ENCODE data around the gene ACE.
"Not testable (repeated sequence)": the region's sequence is repeated elsewhere in the genome, so short reads cannot be mapped to it uniquely, and the experiment has no call there.

Gene ACE

GRCh38 chr17:63450551-63450950 lies 26.3 kb upstream of the ACE start:
- TF ChIP-seq, protein P1, sequence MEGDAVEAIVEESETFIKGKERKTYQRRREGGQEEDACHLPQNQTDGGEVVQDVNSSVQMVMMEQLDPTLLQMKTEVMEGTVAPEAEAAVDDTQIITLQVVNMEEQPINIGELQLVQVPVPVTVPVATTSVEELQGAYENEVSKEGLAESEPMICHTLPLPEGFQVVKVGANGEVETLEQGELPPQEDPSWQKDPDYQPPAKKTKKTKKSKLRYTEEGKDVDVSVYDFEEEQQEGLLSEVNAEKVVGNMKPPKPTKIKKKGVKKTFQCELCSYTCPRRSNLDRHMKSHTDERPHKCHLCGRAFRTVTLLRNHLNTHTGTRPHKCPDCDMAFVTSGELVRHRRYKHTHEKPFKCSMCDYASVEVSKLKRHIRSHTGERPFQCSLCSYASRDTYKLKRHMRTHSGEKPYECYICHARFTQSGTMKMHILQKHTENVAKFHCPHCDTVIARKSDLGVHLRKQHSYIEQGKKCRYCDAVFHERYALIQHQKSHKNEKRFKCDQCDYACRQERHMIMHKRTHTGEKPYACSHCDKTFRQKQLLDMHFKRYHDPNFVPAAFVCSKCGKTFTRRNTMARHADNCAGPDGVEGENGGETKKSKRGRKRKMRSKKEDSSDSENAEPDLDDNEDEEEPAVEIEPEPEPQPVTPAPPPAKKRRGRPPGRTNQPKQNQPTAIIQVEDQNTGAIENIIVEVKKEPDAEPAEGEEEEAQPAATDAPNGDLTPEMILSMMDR (conservative IDR thresholded peaks at IDR 0.05; ENCODE audit: low read depth, low read length), result no peak
- no peak overlapping the region for H3K4me3 ChIP-seq (ENCODE audit: low read depth, low read length)
- DNase-seq (ENCODE audit: low read depth), result no peak

- no peak for DNase-seq (ENCODE audit: low read depth)
- H3K4me3 ChIP-seq (ENCODE audit: low read depth, low read length), result no peak overlapping the region
- TF ChIP-seq, protein P1 (conservative IDR thresholded peaks at IDR 0.05; ENCODE audit: low read depth, low read length), result no peak
Observed at GRCh38 chr17:63451150-63451549, 25.7 kb upstream of the ACE start.

DNA sequence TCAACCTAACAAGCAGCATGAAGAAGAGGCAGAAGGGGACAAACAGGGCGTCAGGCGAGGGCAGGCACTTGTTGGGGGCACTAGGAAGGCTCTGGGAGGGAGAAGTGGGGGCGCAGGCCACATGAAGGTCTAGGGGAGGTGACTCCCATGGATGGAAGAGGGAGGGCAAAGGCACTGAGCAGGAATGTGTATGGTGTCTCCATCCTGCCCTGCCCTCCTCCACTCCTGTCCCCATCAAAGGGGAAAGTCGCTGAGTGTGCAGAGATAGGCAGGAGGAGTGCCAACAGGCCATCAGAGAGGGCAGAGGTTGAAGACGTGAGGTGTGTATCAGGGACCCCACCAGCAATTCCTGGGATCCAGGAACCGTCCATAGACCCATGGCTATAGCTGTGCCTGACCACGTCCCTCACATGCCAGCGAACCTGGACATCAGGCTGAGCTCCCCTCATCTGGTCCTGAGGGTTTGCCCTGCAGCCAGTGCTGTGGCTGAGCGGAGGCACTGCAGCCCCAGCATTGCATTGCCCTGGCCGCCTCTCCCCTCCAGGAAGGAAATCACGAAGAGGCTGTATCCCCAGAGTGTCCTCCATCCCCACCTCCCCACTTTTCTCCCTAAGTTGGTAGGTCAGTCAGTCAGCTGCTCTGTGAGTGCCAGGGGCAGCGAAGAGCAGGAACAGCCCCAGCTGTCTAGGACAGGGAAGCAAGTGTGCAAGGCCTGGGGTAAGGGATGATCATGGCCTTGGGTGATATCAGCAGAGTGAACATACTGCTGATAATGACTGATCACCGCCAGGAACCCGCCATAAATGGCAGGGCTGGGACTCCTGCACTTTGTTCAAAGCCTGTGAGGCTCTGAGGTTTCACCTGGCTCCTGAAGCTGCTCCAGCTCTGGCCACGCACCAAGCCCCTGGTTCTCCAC lies 24.6 kb upstream of the ACE start:
- TF ChIP-seq, protein P1 (conservative IDR thresholded peaks at IDR 0.05; ENCODE audit: low read depth, low read length), result no peak
- no peak for DNase-seq (ENCODE audit: low read depth)
- H3K4me3 ChIP-seq (ENCODE audit: low read depth, low read length), result no peak overlapping the region

DNA sequence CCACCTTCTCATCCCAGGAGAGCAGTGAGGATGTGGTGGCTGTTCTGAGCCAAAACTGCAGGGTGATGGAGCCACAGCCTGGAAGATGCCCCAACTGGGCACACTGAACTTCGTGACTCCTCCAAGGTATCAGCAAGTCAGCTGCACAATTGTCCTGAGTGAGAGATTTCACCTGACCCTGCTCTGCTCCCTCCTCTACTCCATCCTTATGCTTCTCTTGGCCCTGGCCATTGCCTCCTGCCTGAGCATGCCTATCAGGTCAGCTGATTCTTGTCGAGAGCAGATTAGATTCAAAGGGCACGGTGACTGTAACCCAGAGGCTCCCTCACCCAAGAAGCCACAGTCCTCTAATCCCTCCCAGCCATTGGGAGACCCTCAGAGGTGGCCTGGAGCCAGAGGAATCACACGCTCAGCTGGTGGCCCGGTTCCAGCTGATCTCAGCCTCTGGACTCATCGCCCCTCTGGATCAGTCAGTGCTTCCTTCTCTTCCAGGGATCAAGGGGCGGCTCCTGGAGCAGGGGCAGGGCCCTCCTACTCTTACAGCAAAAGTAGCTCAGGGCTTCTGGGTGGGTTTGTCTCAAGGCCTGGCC lies 23.8 kb upstream of the ACE start:
- no peak overlapping the region for H3K4me3 ChIP-seq (ENCODE audit: low read depth, low read length)
- TF ChIP-seq, protein P1 (conservative IDR thresholded peaks at IDR 0.05; ENCODE audit: low read depth, low read length), result no peak
- DNase-seq (ENCODE audit: low read depth), result no peak

DNA sequence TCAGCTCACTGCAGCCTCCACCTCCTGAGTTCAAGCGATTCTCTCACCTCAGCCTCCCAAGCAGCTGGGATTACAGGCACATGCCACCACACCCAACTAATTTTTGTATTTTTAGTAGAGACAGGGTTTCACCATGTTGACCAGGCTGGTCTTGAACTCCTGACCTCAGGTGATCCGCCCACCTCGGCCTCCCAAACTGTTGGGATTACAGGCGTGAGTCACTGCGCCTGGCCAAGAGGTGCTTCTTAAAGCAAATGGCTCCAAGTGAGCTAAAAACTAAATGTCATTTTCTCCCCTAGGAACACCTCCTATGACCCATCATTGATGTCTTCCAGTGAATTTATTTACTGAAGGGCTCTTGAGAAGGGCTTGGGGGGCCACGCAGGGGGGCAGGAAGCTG lies 22.5 kb upstream of the ACE start:
- not testable (repeated sequence) for DNase-seq (ENCODE audit: low read depth); H3K4me3 ChIP-seq (ENCODE audit: low read depth, low read length)

DNA sequence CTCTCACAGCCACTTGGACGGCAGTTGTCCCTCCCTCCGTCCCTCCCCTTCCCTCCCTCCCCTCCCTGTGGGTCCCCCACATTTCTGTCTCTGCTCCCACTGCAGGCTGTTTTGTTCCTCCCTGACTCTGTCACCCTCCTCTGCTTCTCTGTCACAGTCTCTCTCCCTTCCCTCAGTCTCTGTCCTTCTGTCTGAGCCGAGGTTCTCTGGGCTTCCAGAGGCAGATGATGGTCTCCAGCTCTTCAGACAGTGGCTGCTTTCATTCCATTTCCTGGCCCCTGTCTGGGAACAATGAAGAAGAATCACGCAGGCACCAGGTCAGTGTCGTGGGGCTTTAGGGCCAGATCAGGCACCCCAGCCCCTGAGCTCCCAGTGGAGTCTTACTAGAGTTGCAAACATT lies 21.9 kb upstream of the ACE start:
- DNase-seq (ENCODE audit: low read depth), result no peak
- no peak overlapping the region for H3K4me3 ChIP-seq (ENCODE audit: low read depth, low read length)
- TF ChIP-seq, protein P1 (conservative IDR thresholded peaks at IDR 0.05; ENCODE audit: low read depth, low read length), result no peak

DNA sequence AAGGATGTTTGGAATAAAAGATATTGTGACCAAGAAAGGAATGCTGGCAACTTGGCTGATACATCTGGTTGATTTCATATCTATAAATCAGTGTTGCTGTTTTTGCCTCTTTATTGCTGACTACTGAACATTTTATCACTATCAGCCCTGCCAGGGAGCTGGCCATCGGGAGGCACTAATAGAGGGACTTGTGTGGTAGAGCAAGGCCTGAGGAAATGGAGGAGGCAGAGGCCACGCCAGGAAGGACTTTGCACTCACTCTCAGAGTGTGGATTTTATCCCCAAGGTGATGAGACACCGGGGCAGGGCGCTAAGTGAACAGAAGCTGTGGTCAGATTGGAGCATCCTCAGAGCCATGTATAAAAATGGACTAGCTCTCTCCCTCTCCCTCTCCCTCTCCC lies 21.4 kb upstream of the ACE start:
- H3K4me3 ChIP-seq (ENCODE audit: low read depth, low read length), result no peak overlapping the region
- TF ChIP-seq, protein P1 (conservative IDR thresholded peaks at IDR 0.05; ENCODE audit: low read depth, low read length), result no peak
- DNase-seq (ENCODE audit: low read depth), result no peak

Data from choroid plexus epithelial cell (primary cell).